NCI-H510A treated with DMSO at 0.1 percent for 48 hours (cell line): Measurements from ENCODE around the gene FOXJ3.
"Not testable (repeated sequence)": the region's sequence is repeated elsewhere in the genome, so short reads cannot be mapped to it uniquely, and the experiment has no call there.

ENCODE experiments used
- DNase-seq: peaks from one replicate; lab custom pipeline; 2025; lab: John Stamatoyannopoulos, UW

The FOXJ3 gene

DNA sequence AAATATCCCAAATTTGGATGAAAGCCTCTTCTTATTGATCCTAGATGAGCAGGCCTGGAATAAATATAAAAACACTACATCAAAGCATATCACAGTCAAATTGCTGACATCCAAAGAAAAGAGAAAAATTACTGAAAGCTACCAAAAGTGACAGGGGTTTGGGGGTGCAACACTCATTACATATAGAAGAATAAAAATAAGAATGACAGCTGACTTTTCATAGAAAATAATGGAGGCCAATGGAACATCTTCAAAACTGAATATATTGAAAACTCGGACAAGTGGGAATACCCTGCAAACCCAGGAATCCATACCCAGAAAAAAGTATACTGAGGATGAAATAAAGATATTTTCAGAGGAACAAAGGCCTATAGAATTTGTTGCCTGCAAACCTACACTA, 84.0 kb downstream of the FOXJ3 start:
- DNase-seq: no peak

DNA sequence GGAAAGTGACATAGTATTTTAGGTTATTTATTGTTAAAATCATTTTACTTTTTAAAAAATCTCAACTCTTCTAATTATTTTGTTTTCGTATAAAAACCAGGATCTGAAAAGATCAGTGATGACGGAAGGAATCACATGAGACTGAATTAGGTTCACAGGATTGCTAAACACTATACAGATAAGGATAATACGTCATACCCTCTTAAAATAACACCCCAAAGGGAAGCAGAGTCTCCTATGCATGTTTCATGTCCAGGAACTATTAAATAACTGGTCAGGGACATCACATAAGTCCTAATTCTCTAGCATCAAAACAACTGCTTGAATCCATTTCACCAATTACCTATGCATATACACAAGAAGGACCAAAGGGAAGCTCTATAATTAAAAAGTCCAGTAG, 84.9 kb downstream of the FOXJ3 start:
- DNase-seq: no peak

DNA sequence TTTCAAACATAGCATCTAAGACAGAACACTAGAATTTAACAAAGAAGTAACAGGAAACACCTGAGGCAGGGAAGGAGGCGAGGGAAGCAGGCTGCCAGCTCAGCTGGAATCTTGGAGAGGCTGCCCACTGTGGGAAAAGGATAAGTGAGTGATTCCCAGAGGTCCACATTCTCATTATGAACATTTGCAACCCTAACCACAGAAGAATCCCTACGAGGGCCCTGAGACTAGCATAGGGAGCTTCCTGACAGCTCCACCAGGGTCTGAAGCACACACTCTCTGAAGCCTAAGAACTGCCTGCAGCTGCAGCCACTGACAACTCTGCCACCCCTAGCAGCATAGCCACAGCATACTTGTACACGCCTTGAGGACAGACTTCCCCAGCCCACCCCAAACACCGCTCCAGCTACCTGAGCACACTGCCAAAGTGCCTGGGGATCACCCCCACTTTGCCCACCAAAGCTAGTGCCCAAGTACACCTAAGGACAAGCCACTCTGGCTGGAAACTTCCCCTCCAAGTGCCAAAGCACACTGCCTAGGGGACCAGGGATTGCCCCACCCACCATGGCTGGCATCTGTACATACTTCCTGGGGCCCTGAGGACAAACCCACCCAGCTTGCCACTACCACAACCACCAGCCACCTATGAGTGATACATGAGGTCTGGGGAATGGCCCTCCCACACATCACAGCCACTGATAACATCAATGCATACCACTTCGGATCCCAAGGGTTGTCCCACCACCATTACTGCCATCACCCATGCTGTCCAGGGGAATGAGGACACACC, 93.9 kb downstream of the FOXJ3 start:
- DNase-seq: no peak

DNA sequence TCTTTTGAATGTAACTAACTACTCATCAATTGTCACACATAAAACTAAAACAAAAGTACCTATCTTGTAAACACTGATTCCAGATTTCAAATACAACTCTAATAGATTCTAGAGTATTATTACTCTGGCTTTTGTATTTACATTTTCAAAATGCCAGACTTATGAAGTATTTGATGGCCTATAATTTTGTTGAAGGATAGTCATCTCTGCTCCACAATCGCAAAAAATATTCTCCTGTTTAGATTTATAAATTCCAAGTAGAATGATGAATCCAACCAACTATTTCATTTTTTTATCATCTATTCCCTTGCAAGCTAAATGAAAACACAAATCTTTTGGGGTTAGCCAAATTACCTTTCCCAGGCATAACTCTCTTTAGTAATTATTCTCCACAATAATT, 95.5 kb downstream of the FOXJ3 start:
- no peak for DNase-seq

DNA sequence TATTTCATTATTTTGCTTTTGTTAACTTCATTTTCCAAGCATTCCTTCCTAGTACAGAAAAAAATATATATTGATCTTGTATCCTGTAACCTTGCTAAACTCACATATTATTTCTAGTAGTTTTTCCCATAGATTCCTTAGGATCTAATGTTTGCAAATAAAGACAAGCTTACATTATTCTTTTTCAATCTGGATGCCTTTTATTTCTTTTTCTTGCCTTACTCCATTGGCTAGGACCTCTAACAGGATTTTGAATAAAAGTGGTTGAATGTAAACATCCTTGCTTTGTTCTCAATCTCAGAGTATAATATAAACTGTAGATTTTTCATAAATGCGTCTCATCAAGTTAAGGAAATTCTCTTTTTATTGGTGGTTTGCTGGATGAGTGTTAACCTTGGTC, 96.0 kb downstream of the FOXJ3 start:
- DNase-seq: no peak

DNA sequence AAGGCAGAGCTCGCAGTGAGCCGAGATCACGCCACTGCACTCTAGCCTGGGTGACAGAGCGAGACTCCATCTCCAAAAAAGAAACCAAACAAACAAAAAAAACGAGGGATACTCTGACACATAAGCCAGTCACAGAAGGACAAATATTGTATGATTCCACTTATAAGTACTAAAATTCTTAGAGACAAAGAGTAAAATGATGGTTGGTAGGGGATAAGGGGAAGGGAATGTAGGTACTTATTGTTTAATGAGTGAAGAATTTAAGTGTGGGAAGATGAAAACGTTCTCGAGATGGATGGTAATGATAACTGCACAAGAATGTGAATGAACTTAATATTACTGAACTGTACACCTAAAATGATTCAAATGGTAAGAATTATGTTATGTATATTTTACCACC, 103.8 kb downstream of the FOXJ3 start:
- no peak for DNase-seq

DNA sequence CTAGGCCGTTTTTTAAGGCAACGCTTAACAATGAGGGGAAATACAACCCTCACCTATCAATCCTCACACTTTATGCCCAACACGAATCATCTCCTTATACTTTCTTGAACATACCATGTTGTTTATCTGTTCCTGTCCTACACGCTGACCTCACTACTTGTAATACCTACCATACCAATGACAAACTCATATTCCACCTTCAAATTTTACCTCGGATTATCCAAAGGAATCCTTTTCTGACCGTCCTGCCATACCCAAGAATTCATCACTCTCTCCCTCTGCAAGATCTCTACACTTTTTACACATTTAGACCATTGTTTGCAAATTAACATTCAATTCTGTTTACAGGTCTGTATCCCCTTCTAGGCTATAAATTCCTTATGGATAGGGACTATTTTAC, 106.1 kb downstream of the FOXJ3 start:
- DNase-seq: no peak

DNA sequence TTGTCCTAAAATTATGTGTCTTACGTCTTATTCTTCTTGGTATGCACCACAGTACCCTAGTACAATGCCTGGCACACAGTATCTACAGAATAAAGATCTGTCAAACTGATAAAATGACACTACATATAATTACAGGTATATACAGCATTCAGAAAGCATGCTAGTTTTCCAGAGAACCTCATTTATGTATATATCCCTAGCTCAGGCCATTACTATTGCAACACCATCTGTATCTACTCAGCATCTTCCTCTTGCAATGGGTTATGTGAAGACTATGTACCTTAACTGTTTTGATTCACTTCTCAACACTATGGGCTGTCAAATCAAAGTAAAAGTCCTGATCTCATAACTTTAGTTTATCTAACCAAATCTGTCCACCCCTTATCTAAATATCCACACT, 112.0 kb downstream of the FOXJ3 start:
- DNase-seq: no peak

DNA sequence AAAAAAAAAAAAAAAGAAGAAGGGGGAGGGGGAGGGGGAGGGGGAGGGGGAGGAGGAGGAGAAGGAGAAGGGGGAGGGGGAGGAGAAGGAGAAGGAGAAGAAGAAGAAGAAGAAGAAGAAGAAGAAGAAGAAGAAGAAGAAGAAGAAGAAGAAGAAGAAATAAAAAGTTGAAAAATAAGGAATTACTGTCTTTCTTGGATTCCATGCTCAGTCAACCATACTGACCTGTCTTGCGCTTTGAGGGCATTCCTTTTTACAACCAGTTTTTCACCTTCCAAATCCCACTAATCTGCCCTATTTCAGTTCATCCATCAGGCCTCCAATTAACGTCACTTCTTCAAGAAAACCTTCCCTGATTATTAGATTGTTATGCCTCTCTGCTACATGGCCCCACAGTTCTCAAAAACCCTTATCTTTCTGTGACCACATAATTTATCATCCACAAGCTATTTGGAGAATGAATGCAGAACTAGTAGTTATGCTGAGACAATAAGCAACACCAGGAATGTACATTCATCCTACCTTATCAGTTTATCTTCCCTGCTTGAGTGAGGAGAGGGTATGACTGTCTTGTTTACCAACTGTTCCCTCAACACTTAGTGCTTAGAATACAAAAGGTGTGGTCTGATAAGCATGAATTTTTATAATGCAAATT, 113.0 kb downstream of the FOXJ3 start:
- DNase-seq: no peak

DNA sequence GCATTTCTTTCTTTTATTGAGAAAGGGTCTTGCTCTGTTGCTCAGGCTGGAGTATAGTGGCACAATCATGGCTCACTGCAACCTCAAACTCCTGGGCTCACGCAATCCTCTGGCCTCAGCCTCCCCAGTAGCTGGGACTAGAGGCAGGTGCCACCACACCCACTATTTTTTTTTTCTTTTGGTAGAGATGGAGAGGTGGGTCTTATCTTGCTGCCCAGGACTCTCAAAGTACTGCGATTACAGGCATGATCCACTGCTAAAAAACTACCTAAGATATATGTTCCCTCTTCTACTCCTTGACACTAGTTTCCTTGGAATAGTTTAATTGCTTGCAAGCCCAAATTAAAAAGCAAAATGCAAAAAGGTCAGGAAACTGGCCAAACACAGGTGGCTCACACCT, 113.6 kb downstream of the FOXJ3 start:
- DNase-seq: no peak

DNA sequence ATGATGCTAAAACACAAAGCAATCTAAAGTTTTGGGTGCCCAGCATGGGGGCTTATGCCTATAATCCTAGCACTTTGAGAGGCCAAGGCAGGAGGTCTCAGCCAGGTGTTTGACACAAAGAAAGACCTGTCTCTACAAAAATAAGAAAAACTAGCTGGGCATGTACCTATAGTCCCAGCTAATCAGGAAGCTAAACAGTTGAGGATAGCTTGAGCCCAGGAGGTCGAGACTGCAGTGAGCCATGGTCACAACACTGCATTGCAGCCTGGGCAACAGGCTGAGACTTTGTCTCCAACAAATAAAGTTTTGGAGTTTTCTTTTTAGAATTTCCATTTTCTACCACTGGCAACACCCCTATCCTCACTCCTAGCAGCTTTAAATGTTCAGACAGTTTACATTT, 115.4 kb downstream of the FOXJ3 start:
- DNase-seq: no peak

DNA sequence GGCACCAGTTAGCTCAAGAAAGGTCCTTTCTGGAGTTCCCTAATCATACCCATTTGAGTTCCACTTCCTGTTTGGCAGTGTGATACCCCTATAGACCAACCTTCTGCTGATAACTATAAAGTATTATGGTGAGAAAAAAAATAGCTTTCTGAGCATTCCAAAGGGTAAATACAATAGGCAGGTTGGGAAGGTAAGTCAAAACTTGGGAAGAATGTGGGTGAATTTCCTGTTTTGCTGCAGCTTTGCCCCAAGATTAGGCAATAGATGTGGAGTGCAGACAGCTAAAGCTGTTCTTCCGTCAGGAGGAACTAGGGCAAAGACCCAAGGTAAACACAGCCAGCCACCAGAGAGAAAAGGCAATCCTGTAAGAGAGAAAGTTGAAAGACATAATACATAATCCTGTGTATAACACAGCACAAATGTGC, 120.6 kb downstream of the FOXJ3 start:
- DNase-seq: no peak

DNA sequence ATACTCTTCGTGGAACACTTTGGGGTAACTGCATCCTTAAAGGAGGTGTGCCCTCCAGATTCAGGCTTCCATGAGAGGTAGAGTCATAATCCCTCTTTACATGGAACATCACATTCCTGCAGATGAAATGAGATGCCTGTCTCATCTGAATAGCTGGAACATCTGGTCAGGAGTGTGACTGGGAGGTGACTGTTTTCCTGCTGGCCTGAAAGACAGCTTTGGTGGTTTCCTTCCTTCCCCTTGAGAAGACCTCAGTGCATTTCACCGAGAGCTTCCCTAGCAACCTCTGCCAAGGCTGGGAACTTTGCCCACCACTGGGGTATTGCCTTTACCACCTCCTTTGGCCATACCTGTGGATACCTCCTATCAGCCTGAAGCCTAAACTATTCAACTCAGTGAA, 123.8 kb downstream of the FOXJ3 start:
- DNase-seq: no peak

DNA sequence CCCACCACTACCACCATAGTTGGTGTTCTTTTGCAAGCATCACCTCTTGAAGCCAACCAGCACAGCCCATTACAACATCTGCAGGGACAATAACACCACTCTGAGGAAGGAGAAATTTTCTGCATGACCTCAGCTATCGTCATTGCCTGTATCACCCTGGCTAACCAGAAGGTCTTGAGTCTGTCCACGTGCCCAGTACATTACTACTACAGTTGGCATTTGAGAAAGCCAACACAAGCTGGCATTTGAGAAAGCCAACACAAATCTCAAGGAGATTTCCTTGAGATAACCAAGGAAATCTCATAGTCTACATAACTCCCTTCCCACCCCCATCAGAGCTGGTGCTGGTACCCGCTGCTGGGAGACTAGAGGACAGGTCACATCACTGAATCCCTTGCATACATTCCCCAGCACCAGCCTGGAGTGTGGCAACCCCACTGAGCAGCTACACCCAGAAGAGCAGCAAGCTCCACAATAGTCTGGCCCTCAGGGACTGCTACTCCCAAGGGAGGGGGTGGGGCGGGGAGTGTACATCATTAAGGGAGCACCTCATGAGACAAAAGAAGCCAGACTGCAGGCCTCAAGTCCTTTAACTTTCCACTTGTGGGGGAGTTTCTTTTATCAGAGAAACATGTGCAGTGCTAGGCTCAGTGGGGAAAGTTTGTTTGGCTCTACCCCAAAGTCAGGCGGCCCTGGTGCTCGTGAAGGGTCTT, 124.5 kb downstream of the FOXJ3 start:
- no peak for DNase-seq

DNA sequence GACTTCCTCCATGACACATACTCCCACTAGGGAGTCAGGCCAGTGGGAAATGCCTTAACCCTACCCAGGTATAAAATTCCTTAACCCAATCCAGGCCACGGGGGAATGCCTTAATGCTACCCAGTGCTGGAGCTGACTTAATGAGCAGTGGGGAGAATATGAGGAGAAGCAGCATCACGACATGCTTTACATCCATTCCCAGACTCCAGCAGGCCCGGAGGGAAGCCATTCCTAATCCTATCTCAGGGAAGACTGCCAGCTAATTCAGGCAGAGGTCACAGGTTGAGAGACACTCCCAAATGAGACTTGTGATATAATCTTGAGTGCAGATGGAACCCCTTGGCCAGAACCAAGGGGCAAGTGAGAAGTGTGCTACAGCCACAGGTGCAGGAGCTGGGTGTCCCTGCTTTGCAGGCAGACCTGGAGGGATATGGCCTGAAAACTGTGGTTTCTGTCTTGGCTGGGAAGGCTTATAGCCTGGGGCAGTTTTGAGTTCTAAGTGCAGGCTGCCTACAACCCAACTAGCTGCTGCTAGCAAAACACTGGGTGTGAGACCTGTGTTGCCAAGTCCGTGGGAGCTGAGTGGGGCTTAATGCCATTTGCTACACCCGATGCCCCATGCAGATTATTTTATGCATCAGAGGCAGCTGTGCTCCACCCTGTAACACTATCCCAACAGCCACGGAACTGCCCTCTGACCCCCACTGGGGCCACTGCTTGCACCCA, 125.3 kb downstream of the FOXJ3 start:
- no peak for DNase-seq

DNA sequence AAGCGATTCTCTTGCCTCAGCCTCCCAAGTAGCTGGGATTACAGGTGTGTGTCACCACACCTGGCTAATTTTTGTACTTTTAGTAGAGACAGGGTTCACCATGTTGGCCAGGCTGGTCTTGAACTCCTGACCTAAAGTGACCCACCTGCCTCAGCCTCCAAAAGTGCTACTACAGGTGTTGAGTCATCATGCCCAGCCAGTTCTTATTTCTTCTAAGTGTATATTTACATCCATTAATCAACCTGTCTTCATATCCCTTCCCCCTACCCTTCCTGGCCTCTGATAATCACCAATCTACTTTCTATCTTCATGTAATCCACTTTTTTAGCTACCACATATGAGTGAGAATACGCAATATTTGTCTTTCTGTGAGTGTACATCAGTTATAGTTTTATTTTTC, 128.1 kb downstream of the FOXJ3 start:
- not testable (repeated sequence) for DNase-seq

DNA sequence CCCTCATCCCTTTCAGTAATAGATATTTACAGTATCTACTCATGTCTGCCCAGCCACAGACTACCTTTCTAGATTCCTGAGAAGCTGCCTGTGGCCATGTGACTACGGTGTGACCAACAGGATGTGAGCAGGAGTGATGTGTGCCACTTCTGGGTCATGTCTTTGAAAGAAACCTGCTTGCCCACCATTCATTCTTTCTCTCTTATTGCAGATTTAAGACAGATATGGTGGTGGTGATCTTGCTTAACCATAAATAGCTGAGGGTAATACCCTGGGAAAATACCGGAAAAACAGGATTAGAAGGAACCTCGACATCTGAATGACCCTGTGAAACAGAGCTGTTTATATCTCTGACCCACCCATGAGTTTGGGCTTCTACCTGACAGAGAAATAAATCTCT, 128.9 kb downstream of the FOXJ3 start:
- DNase-seq: no peak

DNA sequence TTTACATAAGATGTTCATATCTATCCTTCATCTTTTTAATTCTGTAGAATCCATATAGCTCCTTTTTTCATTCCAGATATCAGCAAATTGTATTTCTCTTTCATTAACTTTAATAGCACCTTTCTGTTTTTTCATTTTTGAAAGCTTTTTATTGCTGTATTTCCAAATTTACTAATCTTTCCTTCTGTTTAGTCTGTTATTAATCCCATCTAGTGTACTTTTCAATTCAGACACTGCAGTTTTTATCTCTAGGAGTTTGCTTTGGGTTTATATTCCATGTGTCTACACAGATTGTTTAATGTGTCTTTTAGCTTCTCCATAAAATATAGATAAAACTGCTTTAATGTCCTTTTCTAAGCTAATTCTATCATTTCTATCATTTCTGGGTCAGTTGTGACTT, 133.0 kb downstream of the FOXJ3 start:
- no peak for DNase-seq

DNA sequence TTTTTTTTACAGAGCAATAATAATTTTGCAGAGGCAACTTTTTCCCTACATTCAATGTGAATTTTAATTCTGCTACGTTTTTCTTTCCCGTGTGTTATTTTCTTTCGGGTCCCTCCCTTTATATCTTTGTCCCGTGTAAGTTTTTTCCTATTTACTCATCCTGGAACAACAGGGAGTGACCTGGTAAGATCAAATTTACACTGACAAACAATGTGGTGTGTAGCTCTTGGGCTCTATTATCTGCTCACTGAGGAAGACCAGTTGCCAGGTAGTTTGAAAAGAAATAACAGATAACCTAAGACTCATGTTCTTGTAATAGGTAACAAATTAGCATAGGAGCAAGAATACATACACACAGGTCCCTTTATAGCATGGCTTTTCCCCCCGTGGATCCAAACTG, 136.8 kb downstream of the FOXJ3 start:
- no peak for DNase-seq

DNA sequence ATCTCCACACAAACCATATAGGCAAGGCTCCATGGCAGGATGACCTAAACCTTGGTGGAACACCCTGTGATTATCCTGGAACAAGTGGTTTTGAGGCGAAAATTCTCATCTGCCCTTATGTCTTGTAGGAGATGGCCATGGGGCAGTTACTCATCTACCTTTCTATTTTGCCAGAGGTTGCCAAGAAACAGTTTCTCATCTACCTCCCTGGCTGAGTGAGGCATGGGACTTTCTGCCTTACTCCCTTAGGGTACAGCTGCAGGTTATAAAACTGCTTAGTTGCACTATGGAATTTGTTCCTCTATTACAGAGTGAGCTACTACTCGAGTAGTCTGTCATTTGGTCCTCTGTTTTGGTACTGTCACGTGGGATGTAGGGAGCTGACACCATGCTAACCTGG, 139.2 kb downstream of the FOXJ3 start:
- DNase-seq: no peak

DNA sequence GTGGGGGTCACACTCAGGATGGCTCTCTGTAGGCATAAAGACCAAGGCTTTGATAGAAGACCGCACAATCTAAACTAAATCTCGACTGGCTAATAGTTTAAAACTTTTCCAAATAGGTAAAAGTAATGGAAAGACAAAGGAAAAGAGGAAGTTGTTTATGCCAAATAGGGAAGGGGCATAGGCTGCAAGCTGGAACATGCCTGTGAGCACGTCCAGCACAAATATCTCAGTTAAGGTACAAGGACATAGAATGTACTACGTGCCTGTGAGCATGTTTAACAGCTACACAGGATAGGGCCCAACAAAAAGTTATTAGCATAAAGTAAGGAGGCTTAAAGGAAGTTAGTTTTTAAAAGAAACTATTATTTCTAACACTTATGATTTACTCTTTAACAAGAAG, 142.9 kb downstream of the FOXJ3 start:
- DNase-seq: no peak

DNA sequence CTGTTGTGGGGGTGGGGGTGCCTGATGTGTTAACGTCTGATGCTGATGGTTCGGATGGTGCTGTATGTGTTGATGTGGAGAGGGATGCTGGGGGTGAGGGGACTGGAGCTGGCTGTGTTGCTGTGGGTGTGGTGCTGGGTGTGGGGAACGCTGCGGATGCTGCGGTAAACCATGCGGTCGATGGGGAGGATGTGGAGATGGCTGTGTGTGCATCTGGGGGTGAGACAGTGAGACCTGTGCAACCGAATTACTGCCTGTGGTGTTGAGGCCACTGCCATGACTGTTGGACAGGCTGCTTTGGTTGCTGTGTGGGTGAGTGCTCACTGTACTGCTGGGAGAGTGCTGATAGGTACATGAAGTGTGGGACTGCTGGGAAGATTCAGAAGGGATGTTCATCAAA, 143.7 kb downstream of the FOXJ3 start:
- DNase-seq: no peak
